Pulmonary artery endothelial cell (primary cell): Measurements from ENCODE around the gene GNA14. TPM values are rescaled to one million over a fixed set of nuclear protein-coding genes. Genes with fewer than 3 reads are reported as not detected.
"Not testable (repeated sequence)": the region's sequence is repeated elsewhere in the genome, so short reads cannot be mapped to it uniquely, and the experiment has no call there.

Experiments
- DNase-seq: peaks from one replicate; pipeline ENCODE4 v3.0.0-alpha.2; 2011; ENCODE audit warnings: low read depth, low spot score
- total RNA-seq: library from RNA; depleted of rRNA; stranded (reverse); fragments of >200 nt; gene quantifications from 2 replicates; pipeline ENCODE4 v1.2.3, GENCODE V29; 2014

Gene GNA14
- total RNA-seq, 1 donor from 2014 or later: 3.2 TPM

- peak; percentile 91 for DNase-seq
Observed at GRCh38 chr9:77588271-77588937, 59.7 kb downstream of the GNA14 start.

GRCh38 chr9:77587851-77588250 is 60.3 kb downstream of the GNA14 start:
- no peak for DNase-seq

DNA sequence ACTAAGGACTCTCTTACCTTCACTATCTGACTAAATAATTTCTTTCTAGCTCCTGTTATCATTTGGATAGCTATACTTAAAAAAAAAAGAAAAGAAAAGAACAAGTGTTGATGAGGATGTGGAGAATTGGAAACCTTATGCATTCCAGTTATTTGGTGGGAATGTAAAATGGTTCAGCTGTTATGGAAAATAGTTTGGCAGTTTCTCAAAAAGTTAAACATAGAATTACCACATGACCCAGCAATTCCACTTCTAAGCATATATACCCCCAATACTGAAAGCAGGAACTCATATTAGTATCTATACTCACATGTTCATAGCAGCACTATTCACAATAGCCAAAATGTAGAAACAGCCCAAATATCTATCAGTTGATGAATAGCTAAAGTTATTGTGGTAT is 61.1 kb downstream of the GNA14 start:
- no peak for DNase-seq

- DNase-seq: no peak
Observed at GRCh38 chr9:77586591-77586990, 61.5 kb downstream of the GNA14 start.

GRCh38 chr9:77585335-77585786 is 62.8 kb downstream of the GNA14 start:
- no peak for DNase-seq

DNA sequence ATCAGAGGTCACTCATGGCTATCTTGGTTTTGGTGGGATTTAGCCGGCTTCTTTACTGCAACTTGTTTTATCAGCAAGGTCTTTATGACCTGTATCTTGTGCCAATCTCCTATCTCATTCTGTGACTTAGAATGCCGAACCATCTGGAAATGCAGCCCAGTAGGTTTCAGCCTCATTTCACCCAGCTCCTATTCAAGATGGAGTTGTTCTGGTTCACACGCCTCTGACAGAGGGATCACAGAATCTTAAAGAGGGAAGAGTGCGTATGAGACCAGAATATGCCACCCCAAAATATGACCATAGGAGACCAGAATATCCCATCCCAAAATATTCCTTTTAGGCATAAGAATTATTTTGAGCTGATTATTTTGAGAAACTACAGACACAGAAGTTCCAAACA is 63.2 kb downstream of the GNA14 start:
- not testable (repeated sequence) for DNase-seq

GRCh38 chr9:77582961-77583576 is 65.1 kb downstream of the GNA14 start:
- no peak for DNase-seq

DNA sequence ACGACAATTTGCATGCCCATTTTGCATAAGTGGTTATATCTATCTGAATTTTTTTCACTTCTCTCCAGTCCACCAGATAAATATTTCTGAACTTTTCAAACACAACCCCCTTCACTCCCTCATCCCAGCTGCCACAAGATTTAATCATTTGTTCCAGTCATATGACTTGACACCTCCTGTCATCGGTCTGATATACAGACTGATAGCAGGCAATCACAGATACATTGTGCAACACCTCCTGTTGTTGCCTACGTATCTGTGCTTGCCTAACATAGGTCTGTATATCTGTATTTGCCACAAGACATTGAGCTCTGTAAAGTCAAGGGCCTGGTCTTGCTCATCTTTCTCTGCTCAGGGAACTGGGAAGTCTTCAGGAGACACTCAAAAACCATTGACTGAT is 65.6 kb downstream of the GNA14 start:
- no peak for DNase-seq

GRCh38 chr9:77575785-77576184 is 72.3 kb downstream of the GNA14 start:
- no peak for DNase-seq

DNA sequence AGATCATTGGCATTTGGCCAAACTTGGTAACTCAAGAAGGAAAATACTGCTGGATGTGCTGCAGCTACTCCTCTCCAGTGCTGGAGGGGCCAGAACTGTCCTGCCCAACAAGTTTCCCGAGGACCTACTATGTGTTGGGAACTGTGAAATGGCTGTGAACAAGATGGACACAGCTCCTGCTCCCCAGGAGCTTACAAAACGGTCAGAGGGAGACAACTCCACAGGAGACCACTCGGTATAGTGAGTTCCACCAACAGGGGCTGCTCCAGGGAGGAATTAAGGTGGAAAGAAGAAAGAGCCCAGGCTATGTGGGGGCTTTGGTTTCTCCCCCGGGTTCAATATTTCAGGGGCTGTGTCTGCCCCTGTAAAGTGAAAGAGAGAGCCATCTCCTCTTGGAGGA is 78.8 kb downstream of the GNA14 start:
- DNase-seq: no peak

DNA sequence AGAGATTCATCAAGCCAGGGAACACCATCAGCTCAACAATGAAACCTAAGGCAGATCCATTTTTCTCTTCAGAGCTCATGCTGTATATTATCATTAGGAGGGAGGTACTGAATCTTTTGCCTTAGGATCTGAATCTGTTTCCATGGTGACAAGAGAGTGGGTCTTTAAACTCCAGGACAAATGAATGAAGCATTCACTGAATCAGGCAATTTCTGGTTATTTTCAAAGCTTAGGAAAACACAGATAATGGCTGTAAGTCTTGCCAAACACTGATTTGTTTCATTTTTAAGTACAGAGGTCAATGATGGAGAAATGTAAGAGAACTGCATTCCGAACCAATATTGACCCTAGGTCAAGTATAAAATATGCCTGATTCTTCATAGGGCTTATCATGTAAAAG is 84.9 kb downstream of the GNA14 start:
- no peak for DNase-seq

- no peak for DNase-seq
Observed at GRCh38 chr9:77562019-77562748, 85.9 kb downstream of the GNA14 start.

DNA sequence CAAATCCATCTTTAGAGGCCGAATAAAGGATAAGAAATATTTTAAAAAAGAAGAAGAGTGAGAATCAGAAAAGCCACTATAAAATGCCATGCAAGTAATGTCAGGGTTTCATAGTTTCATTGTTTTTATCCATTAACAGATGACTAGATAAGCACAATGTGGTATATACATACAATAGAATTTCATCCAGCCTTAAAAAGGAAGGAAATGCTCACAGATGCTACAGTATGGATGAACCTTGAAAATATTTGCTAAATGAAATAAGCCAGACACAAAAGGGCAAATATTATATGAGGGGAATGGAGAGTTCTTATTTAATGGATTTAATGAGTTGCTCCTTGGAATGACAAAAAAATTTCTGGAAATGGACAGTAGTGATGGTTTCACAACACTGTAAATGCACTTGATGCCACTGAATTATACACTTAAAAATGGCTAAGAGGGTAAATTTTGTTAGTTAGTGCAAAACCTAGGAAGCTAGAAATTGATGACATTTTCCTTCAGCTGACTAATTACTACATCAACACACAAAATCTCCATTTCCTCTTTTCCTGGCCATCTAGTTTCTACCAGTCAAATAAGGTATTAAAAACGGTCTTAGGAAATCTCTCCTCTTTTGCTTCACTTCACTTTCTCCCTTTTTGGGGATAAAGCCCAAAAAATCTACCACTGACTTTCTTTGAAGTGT is 86.6 kb downstream of the GNA14 start:
- peak; percentile 26 for DNase-seq

DNA sequence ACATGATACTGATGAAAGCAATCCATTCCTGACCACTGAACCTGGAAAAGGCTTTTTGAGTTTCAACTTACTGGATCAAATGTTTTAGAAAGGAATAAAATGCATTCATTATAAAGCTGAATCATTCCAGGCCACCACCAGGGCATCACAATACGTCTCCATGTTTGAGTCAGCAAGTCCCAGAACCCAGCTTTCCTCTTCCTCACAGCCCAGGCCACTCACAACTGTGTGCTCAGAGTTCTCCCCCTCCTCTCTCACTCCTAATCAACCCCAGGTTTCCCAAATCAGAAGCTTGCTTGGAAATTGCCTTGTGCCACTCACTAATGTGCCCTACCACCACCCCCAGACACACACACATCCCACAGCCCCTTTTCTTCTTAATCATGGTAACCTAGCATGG is 91.7 kb downstream of the GNA14 start:
- no peak for DNase-seq

- no peak for DNase-seq
Observed at GRCh38 chr9:77554586-77555105, 93.5 kb downstream of the GNA14 start.

GRCh38 chr9:77547106-77547730 is 100.9 kb downstream of the GNA14 start:
- DNase-seq: no peak

DNA sequence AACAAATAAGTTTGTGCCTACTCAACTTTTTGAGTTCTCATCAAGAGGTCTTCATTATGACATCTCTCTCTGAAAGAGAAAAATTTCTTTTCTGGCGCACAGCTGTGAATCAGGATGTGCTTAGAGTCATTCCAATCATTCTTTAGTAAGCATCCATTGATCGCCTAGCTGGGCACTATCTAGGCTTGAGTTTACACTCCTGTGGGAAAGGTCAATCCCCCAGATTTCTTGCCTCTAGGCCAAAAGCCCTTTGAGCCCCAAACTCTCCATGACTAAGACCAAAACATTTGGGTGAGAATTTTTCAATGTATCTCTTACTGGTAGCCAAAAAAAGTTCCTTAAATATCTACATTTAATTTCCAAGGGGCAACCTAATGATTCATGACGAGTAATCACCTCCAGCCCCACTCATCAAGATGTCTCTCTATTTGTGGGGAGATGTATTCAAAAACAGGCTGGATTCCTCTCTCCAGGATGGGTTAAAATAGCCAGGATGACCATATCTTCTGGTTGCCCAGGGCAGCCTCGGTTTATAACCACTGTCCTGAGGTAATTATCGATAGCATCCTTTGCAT is 101.7 kb downstream of the GNA14 start:
- no peak for DNase-seq

- no peak for DNase-seq
Observed at GRCh38 chr9:77544546-77544945, 103.6 kb downstream of the GNA14 start.

GRCh38 chr9:77543131-77543822 is 104.8 kb downstream of the GNA14 start:
- DNase-seq: no peak

DNA sequence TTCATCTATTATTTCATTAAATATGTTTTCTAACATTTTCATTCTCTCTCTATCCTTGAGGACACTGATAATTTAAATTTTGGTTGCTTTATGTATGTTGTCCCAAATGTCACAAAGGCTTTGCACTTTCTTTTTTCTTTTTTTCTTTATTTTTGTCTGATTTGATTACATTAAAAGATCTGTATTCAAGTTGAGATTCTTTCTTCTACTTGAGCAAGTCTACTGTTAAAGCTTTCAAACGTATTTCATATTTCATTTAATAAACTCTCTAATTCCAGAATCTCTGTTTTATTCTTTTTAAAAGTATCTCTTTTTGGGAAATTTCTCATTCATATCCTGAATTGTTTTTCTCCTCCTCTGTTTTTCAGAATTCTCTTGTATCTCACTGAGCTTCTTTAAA is 106.5 kb downstream of the GNA14 start:
- no peak for DNase-seq
